ENCODE data around the gene SREBF1.

DNA sequence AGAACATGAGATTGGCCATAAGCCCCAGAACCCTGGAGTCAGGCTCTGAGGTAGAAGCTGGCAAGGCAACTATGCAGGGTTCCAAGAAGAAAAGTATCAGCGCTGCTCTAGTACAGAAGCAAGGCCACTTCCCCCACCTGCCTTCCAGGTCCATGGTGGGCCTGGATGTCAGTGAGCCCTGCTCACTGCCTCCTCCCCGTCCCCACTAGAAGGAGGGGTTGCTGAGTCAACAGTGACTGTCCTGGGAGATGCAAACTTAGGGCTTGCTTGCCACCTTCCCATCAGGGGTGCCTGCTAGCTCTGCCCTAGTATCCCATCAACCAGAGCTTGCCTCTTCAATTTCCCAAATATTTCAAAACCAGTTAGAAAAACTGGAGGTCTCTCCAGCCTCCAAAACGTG lies 29.6 kb upstream of the SREBF1 start:
- TF ChIP-seq GATA1 (IDR thresholded peaks at IDR 0.05; ENCODE audit: low read depth, low read length) (no peak), POLR2A (IDR thresholded peaks at IDR 0.05; ENCODE audit: low read length) (no peak)

Data from erythroblast (primary cell).